ENCODE results near the gene MITF.

The MITF gene

GRCh38 chr3:70003119-70003518 lies 263.9 kb downstream of the MITF start:
- Histone ChIP-seq H3K36me3 (ENCODE audit: control insufficient read depth, low read length) (no peaks in the 10 kb centered on the region), H3K79me2 (ENCODE audit: control insufficient read depth, low read length) (no peaks in the 10 kb centered on the region), H3K4me3 (ENCODE audit: low read length) (no peak overlapping the region), H4K20me1 (ENCODE audit: control insufficient read depth, insufficient read depth, low read depth, low read length) (no peaks in the 10 kb centered on the region), H3K27ac (ENCODE audit: low read depth, low read length) (no peak overlapping the region), H3K9me2 (replicated peaks; ENCODE audit: control insufficient read depth, low read length) (no peaks in the 10 kb centered on the region), H3K4me2 (ENCODE audit: low read length) (no peak overlapping the region), H3K27me3 (ENCODE audit: control insufficient read depth, low read length) (no peaks in the 10 kb centered on the region), H3K4me1 (ENCODE audit: control insufficient read depth, low read length) (no peaks in the 10 kb centered on the region), H3K9me3 (ENCODE audit: control insufficient read depth, insufficient read depth, low read length) (no peaks in the 10 kb centered on the region), H3F3A (ENCODE audit: control insufficient read depth, insufficient read depth) (no peaks in the 10 kb centered on the region)
- TF ChIP-seq EZH2phosphoT487 (IDR thresholded peaks at IDR 0.05; ENCODE audit: borderline replicate concordance, low read length) (no peak), CTCF (IDR thresholded peaks at IDR 0.05; ENCODE audit: low read depth, low read length, poor library complexity, severe bottlenecking) (no peak)

- Histone ChIP-seq H3K9me2 (replicated peaks; ENCODE audit: control insufficient read depth, low read length) (no peaks in the 10 kb centered on the region), H3K79me2 (ENCODE audit: control insufficient read depth, low read length) (no peaks in the 10 kb centered on the region), H3K4me1 (ENCODE audit: control insufficient read depth, low read length) (no peaks in the 10 kb centered on the region), H3K4me2 (ENCODE audit: low read length) (no peak overlapping the region), H3K4me3 (ENCODE audit: low read length) (no peak overlapping the region), H3K27ac (ENCODE audit: low read depth, low read length) (no peak overlapping the region), H3K36me3 (ENCODE audit: control insufficient read depth, low read length) (no peaks in the 10 kb centered on the region), H3K27me3 (ENCODE audit: control insufficient read depth, low read length) (no peaks in the 10 kb centered on the region), H4K20me1 (ENCODE audit: control insufficient read depth, insufficient read depth, low read depth, low read length) (no peaks in the 10 kb centered on the region), H3K9me3 (ENCODE audit: control insufficient read depth, insufficient read depth, low read length) (no peaks in the 10 kb centered on the region), H3F3A (ENCODE audit: control insufficient read depth, insufficient read depth) (no peaks in the 10 kb centered on the region)
- TF ChIP-seq EZH2phosphoT487 (IDR thresholded peaks at IDR 0.05; ENCODE audit: borderline replicate concordance, low read length) (no peak), CTCF (IDR thresholded peaks at IDR 0.05; ENCODE audit: low read depth, low read length, poor library complexity, severe bottlenecking) (no peak)
Observed at GRCh38 chr3:70006089-70006488, 266.8 kb downstream of the MITF start.

- Histone ChIP-seq H3K4me2 (ENCODE audit: low read length) (no peak overlapping the region), H3F3A (ENCODE audit: control insufficient read depth, insufficient read depth) (no peaks in the 10 kb centered on the region), H3K4me3 (ENCODE audit: low read length) (no peak overlapping the region), H3K27ac (ENCODE audit: low read depth, low read length) (no peak overlapping the region), H3K79me2 (ENCODE audit: control insufficient read depth, low read length) (no peaks in the 10 kb centered on the region), H3K9me2 (replicated peaks; ENCODE audit: control insufficient read depth, low read length) (no peaks in the 10 kb centered on the region), H3K27me3 (ENCODE audit: control insufficient read depth, low read length) (no peaks in the 10 kb centered on the region), H3K9me3 (ENCODE audit: control insufficient read depth, insufficient read depth, low read length) (no peaks in the 10 kb centered on the region), H4K20me1 (ENCODE audit: control insufficient read depth, insufficient read depth, low read depth, low read length) (no peaks in the 10 kb centered on the region), H3K36me3 (ENCODE audit: control insufficient read depth, low read length) (no peaks in the 10 kb centered on the region), H3K4me1 (ENCODE audit: control insufficient read depth, low read length) (no peaks in the 10 kb centered on the region)
- TF ChIP-seq EZH2phosphoT487 (IDR thresholded peaks at IDR 0.05; ENCODE audit: borderline replicate concordance, low read length) (no peak), CTCF (IDR thresholded peaks at IDR 0.05; ENCODE audit: low read depth, low read length, poor library complexity, severe bottlenecking) (no peak)
Observed at GRCh38 chr3:70010346-70010745, 271.1 kb downstream of the MITF start.

- H3K4me1 ChIP-seq (ENCODE audit: control insufficient read depth, low read length) = no peaks in the 10 kb centered on the region
- no peaks in the 10 kb centered on the region for H3K27me3 ChIP-seq (ENCODE audit: control insufficient read depth, low read length)
- H3K9me3 ChIP-seq (ENCODE audit: control insufficient read depth, insufficient read depth, low read length) = no peaks in the 10 kb centered on the region
- no peaks in the 10 kb centered on the region for H3F3A ChIP-seq (ENCODE audit: control insufficient read depth, insufficient read depth)
- no peaks in the 10 kb centered on the region for H3K36me3 ChIP-seq (ENCODE audit: control insufficient read depth, low read length)
- no peaks in the 10 kb centered on the region for H3K79me2 ChIP-seq (ENCODE audit: control insufficient read depth, low read length)
- no peaks in the 10 kb centered on the region for H4K20me1 ChIP-seq (ENCODE audit: control insufficient read depth, insufficient read depth, low read depth, low read length)
- H3K4me3 ChIP-seq (ENCODE audit: low read length) = no peak overlapping the region
- H3K4me2 ChIP-seq (ENCODE audit: low read length) = no peak overlapping the region
- no peak overlapping the region for H3K27ac ChIP-seq (ENCODE audit: low read depth, low read length)
- TF ChIP-seq CTCF (IDR thresholded peaks at IDR 0.05; ENCODE audit: low read depth, low read length, poor library complexity, severe bottlenecking) (no peak), EZH2phosphoT487 (IDR thresholded peaks at IDR 0.05; ENCODE audit: borderline replicate concordance, low read length) (no peak)
- no peaks in the 10 kb centered on the region for H3K9me2 ChIP-seq (replicated peaks; ENCODE audit: control insufficient read depth, low read length)
Observed at GRCh38 chr3:70011582-70011981, 272.3 kb downstream of the MITF start.
